Activated CD8-positive, alpha-beta T cell treated with anti-CD3 and anti-CD28 coated beads, Interleukin-2, amount 10 ng/mL, durations not matched to agents 7 days and 5 days (primary cell): ENCODE data around the gene BRIP1. TPM values are rescaled to one million over a fixed set of nuclear protein-coding genes. Genes with fewer than 3 reads are reported as not detected.
A peak's percentile ranks its signal among the peaks of the same experiment; 100 is the strongest.
"Not testable (repeated sequence)": the region's sequence is repeated elsewhere in the genome, so short reads cannot be mapped to it uniquely, and the experiment has no call there.

Experiments
- ATAC-seq: fragments of 150-1000 bp; cut with Tn5 transposase; one replicate; pipeline ENCODE4 v1.10.0; 2021; ENCODE audit warnings: moderate library complexity
- CTCF ChIA-PET: fragments of 350-600 bp; sonication (Branson Sonifier 250); formaldehyde crosslinking; loops from one replicate; lab custom pipeline; 2021; ENCODE audit warnings: antibody characterized with exemption; lab: Charles Lee
- POLR2A ChIA-PET: fragments of 350-600 bp; sonication (Branson Sonifier 250); formaldehyde crosslinking; loops from one replicate; lab custom pipeline; 2021; ENCODE audit warnings: antibody characterized with exemption; lab: Charles Lee
- DNase-seq: peaks from one replicate; pipeline ENCODE4 v3.0.0-alpha.2; 2020
- H3K27ac Mint-ChIP-seq: one replicate; pipeline ENCODE4 v1.8.0; 2021; ENCODE audit warnings: mild to moderate bottlenecking, mixed read lengths
- H3K27me3 Mint-ChIP-seq: one replicate; pipeline ENCODE4 v1.8.0; 2021; ENCODE audit warnings: low read depth, mixed read lengths
- H3K36me3 Mint-ChIP-seq: one replicate; pipeline ENCODE4 v1.8.0; 2021; ENCODE audit warnings: low read depth, mixed read lengths
- H3K4me1 Mint-ChIP-seq: one replicate; pipeline ENCODE4 v1.8.0; 2021; ENCODE audit warnings: low read depth, mixed read lengths
- H3K4me3 Mint-ChIP-seq: one replicate; pipeline ENCODE4 v1.8.0; 2021; ENCODE audit warnings: mild to moderate bottlenecking, mixed read lengths
- H3K9me3 Mint-ChIP-seq: one replicate; pipeline ENCODE4 v1.8.0; 2022; ENCODE audit warnings: mixed read lengths; ENCODE audit not compliant: insufficient read depth
- total RNA-seq, 2 experiments: library from RNA; stranded (reverse); gene quantifications; one replicate each; pipeline ENCODE4 v1.2.3, GENCODE V29; 2021

Gene BRIP1
- total RNA-seq, 2 experiments from 2014 or later, result 24.3 to 25.9 TPM

DNA sequence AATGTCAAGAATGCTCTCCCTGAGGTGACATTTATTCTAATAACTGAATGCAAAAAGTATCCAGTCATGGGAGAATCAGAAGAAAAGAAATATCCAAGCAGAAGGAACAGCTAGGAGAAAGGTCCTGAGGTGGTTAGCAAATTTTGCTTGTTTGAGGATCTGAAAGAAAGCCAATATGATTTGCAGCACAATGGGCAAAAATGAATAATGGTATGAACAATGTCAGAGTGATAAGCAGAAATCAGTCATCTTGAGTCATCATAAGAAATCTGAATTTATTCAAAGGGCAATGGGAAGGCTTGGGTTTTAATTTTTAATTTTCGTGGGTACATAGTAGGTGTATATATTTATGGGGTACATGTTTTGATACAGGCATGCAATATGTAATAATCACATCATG is 68.5 kb downstream of the BRIP1 start:
- CTCF ChIA-PET, result no interaction called here
- peaks cover 57% of the 10 kb centered on the region for H3K36me3 Mint-ChIP-seq
- H3K9me3 Mint-ChIP-seq, result no peaks in the 10 kb centered on the region
- no peak overlapping the region for H3K4me3 Mint-ChIP-seq
- H3K4me1 Mint-ChIP-seq, result no peaks in the 10 kb centered on the region
- no peaks in the 10 kb centered on the region for H3K27me3 Mint-ChIP-seq
- DNase-seq (no peak), ATAC-seq (no peak)
- H3K27ac Mint-ChIP-seq, result no peak overlapping the region
- POLR2A ChIA-PET, result no interaction called here

DNA sequence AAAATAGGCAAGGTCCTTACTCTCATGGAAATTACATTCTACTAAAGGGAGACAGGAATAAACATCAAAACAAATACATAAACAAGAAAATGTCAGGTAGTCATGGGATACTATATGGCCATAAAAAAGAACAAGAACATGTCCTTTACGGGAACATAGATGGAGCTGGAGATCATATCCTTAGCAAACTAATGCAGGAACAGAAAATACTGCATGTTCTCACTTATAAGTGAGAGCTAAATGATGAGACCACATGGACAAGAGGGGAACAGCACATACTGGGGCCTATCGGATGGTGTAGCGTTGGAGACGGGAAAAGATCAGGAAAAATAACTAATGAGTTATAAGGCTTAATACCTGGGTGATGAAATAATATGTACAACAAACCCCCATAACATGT is 69.1 kb downstream of the BRIP1 start:
- Mint-ChIP-seq H3K27me3 (no peaks in the 10 kb centered on the region), H3K36me3 (peaks cover 58% of the 10 kb centered on the region), H3K4me1 (no peaks in the 10 kb centered on the region), H3K27ac (no peak overlapping the region), H3K9me3 (no peaks in the 10 kb centered on the region), H3K4me3 (no peak overlapping the region)
- ATAC-seq (no peak), DNase-seq (no peak)
- CTCF ChIA-PET, result no interaction called here
- POLR2A ChIA-PET, result no interaction called here

DNA sequence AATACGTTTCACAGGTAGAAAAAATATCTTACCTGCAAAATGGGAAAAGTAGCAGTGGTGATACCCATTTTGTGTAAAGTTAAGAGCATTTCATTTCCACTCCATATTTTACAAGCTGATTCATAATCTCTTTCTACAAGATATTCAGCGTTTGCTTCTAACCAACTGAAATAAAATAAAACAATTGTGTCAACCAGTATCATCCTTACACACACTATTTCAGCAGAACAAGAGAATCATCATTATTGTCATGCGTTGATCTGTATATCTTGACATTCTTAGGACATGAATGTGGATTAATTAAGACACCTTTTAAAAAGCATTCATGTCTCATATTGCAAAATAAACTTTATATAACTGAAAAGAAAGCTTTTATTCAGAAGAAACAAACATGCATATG is 69.8 kb downstream of the BRIP1 start:
- POLR2A ChIA-PET, result no interaction called here
- Mint-ChIP-seq H3K4me1 (no peaks in the 10 kb centered on the region), H3K9me3 (no peaks in the 10 kb centered on the region), H3K27me3 (no peaks in the 10 kb centered on the region), H3K4me3 (no peak overlapping the region), H3K27ac (no peak overlapping the region), H3K36me3 (peaks cover 53% of the 10 kb centered on the region)
- no peak for DNase-seq
- CTCF ChIA-PET, result no interaction called here
- ATAC-seq, result no peak

DNA sequence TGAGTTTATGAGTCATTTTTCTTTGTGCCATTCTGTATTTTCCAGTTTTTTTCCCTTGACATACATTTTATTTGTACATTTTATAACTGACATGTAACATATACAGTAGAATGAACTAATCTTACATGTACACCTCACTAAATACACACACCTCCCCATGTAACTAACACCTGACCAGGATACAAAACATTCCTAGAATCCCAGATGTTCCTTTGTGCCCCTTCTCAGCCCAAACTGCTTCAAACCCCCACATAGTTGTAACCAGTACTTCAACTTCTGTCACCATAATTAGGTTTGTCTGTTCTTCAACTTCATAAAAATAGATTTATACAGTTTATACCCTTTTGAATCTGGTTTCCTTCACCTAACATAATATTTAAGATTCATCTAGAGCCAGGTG is 73.5 kb downstream of the BRIP1 start:
- no peaks in the 10 kb centered on the region for H3K9me3 Mint-ChIP-seq
- no peak overlapping the region for H3K27ac Mint-ChIP-seq
- DNase-seq, result no peak
- H3K36me3 Mint-ChIP-seq, result peaks cover 26% of the 10 kb centered on the region
- CTCF ChIA-PET, result no interaction called here
- no peak for ATAC-seq
- no peaks in the 10 kb centered on the region for H3K4me1 Mint-ChIP-seq
- POLR2A ChIA-PET, result no interaction called here
- no peaks in the 10 kb centered on the region for H3K27me3 Mint-ChIP-seq
- no peak overlapping the region for H3K4me3 Mint-ChIP-seq

DNA sequence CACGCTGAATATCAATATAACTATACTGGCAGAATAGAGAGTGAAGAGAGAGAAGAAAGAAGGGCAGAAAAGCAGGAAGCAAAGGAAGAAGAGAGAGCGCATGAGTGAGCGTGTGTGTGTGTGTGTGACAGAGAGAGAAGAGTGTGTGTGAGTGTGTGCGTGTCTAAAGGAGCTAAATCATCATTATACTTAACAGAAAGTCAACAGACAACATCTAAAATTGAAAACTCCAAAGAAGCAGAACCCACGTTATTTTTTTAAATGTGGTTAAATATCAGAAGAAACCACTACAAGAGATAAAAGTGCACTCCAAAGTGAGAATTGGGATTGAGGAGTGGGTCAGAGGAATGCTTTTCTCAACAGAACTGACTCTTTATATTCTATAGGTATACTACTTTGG is 77.2 kb downstream of the BRIP1 start:
- DNase-seq (peak; percentile 28), ATAC-seq (no peak)
- no peaks in the 10 kb centered on the region for H3K27me3 Mint-ChIP-seq
- CTCF ChIA-PET, result no interaction called here
- no peaks in the 10 kb centered on the region for H3K9me3 Mint-ChIP-seq
- no peak overlapping the region for H3K27ac Mint-ChIP-seq
- H3K36me3 Mint-ChIP-seq, result peaks cover 25% of the 10 kb centered on the region
- H3K4me1 Mint-ChIP-seq, result no peaks in the 10 kb centered on the region
- H3K4me3 Mint-ChIP-seq, result no peak overlapping the region
- POLR2A ChIA-PET, result no interaction called here

DNA sequence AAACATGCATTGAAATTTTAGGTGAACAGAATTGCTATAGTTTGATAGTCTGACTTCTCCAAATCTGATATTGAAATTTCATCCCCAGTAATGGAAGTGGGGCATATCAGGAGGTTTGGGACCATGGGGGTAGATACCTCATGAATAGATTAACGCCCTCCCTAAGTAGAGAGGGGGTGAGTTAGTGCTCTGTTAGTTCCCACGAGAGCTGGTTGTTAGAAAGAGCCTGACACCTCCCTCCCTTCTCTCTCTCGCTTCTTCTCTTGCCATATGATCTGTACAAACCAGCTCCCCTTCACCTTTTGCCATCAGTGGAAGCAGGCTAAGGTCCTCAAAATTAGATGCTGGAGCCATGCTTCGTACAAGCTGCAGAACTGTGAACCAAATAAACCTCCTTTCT is 78.8 kb downstream of the BRIP1 start:
- ATAC-seq, result no peak
- POLR2A ChIA-PET, result no interaction called here
- CTCF ChIA-PET, result no interaction called here
- H3K9me3 Mint-ChIP-seq, result no peaks in the 10 kb centered on the region
- H3K27ac Mint-ChIP-seq, result no peak overlapping the region
- no peak for DNase-seq
- H3K4me1 Mint-ChIP-seq, result no peaks in the 10 kb centered on the region
- H3K27me3 Mint-ChIP-seq, result no peaks in the 10 kb centered on the region
- H3K36me3 Mint-ChIP-seq, result peaks cover 23% of the 10 kb centered on the region
- no peak overlapping the region for H3K4me3 Mint-ChIP-seq

DNA sequence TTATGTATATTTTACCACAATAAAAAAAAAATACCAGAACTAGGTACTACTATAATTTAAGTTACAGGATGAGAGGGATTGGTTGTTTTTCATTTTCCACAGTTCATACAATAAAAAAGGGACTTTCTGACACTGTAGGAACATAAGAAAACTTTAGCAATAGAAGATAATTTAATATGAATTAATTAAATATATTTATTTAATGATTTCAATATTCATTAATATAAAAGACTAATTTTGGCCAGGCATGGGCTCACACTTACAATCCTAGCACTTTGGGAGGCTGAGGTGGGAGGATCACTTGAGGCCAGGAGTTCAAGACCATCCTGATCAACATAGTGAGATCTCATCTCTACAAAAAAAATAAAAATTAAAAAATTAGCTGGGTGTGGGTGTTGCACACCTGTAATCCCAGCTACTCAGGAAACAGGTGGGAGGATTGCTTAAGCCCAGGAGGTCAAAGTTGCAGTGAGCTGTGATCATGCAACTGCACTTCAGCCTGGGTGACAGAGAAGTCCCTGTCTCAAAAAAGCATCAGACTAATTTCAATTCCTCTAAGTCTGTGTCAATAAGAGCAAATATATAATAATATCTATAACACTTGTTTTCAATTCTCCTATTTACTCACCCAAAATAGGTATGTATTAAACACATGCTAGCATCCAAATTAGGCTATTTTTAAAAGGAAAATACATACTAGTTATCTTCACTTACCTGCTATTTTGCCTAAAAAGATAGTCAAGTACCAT is 79.6 kb downstream of the BRIP1 start:
- CTCF ChIA-PET, result no interaction called here
- POLR2A ChIA-PET, result no interaction called here

DNA sequence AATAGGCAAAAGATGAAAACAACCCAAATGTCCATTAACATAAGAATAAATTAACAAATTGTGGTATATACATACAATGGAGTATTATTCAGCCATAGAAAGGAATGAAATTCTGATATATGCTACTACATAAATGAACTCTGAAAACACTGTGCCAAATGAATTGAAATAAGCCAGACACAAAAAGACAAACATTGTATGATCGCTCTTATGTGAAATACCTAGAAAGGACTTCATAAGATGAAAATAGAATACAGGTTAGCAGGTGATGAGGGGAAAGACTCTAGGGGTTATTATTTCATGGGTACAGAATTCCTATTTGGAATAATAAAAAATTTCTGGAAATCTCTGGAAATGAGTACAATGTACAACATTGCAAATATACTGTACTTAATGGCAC is 80.2 kb downstream of the BRIP1 start:
- ATAC-seq (no peak), DNase-seq (no peak)
- Mint-ChIP-seq H3K27me3 (no peaks in the 10 kb centered on the region), H3K4me1 (no peaks in the 10 kb centered on the region), H3K27ac (no peak overlapping the region), H3K4me3 (no peak overlapping the region), H3K36me3 (peaks cover 28% of the 10 kb centered on the region), H3K9me3 (no peaks in the 10 kb centered on the region)
- POLR2A ChIA-PET, result no interaction called here
- CTCF ChIA-PET, result no interaction called here

More for the DNA sequence above, 79.6 kb downstream of the BRIP1 start:
- Mint-ChIP-seq H3K4me3 (no peak overlapping the region), H3K36me3 (peaks cover 25% of the 10 kb centered on the region), H3K27ac (no peak overlapping the region), H3K4me1 (no peaks in the 10 kb centered on the region), H3K9me3 (no peaks in the 10 kb centered on the region), H3K27me3 (no peaks in the 10 kb centered on the region)
- no peak for DNase-seq
- no peak for ATAC-seq

DNA sequence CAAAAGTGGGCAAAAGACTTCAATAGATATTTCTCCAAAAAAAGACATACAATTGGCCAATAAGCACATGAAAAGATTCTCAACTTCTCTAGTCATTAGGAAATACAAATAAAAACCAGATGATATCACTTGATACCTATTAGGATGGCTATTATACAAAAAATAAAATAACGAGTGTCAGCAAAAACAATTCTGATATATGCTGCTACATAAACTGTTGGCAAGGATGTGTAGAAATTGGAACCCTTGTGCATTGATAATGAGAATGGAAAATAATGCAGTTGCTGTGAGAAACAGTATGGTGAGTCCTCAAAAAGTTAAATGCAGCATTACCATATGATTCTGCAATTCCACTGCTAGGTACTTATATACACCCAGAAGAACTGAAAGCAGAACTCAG is 80.6 kb downstream of the BRIP1 start:
- H3K4me1 Mint-ChIP-seq, result no peaks in the 10 kb centered on the region
- no peak overlapping the region for H3K4me3 Mint-ChIP-seq
- CTCF ChIA-PET, result no interaction called here
- no peaks in the 10 kb centered on the region for H3K27me3 Mint-ChIP-seq
- DNase-seq (no peak), ATAC-seq (no peak)
- no peaks in the 10 kb centered on the region for H3K9me3 Mint-ChIP-seq
- POLR2A ChIA-PET, result no interaction called here
- H3K36me3 Mint-ChIP-seq, result peaks cover 29% of the 10 kb centered on the region
- H3K27ac Mint-ChIP-seq, result no peak overlapping the region

DNA sequence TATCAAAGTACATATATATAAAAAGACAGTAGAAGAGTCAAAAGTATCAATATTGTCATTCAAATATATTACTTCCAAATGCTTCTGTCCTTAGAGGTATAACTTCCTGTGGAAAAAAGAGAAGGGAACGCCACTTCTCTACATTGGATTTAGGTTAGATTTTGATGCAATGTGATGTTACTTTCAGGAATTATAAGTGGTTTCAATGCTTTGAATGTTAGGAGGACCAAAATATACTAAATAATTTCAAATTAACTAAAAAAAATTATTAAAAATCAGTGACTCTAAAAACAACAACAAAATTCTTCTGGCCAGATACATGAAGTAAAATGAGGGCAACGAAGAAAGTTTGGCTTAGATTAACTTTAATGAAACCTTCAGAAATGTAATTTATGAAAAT is 88.0 kb downstream of the BRIP1 start:
- Mint-ChIP-seq H3K27me3 (no peaks in the 10 kb centered on the region), H3K4me3 (no peak overlapping the region), H3K4me1 (peaks cover 1% of the 10 kb centered on the region), H3K9me3 (peaks cover 16% of the 10 kb centered on the region), H3K36me3 (peaks cover 45% of the 10 kb centered on the region), H3K27ac (no peak overlapping the region)
- ChIA-PET CTCF (no interaction called here), POLR2A (interaction anchor here (0.6 kb wide), 1 partner anchor 12 kb away, joined by 3 read pairs; no protein-coding TSS in a partner anchor)
- ATAC-seq (no peak), DNase-seq (no peak)

DNA sequence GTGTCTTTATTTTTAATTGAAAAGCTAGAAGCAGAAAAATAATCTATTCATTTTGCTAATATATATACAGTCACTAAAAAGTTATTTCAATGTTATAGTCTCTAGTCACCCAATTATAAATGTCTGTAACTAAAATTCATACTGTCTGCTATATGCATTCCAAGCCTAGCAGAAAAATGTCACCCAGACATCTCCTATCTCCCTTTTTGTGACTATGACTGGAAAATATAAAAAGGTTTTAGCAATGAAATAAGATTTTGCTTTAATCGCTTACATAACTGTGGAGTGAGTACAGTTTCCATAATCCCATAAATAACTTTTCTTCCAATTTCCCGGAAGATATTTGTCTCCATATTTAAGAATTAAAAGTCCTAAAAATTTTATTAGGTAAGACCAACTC is 88.6 kb downstream of the BRIP1 start:
- ChIA-PET POLR2A (no interaction called here), CTCF (no interaction called here)
- ATAC-seq (no peak), DNase-seq (no peak)
- no peak overlapping the region for H3K4me3 Mint-ChIP-seq
- peaks cover 1% of the 10 kb centered on the region for H3K4me1 Mint-ChIP-seq
- no peaks in the 10 kb centered on the region for H3K27me3 Mint-ChIP-seq
- peaks cover 20% of the 10 kb centered on the region for H3K9me3 Mint-ChIP-seq
- H3K27ac Mint-ChIP-seq, result no peak overlapping the region
- peaks cover 44% of the 10 kb centered on the region for H3K36me3 Mint-ChIP-seq

DNA sequence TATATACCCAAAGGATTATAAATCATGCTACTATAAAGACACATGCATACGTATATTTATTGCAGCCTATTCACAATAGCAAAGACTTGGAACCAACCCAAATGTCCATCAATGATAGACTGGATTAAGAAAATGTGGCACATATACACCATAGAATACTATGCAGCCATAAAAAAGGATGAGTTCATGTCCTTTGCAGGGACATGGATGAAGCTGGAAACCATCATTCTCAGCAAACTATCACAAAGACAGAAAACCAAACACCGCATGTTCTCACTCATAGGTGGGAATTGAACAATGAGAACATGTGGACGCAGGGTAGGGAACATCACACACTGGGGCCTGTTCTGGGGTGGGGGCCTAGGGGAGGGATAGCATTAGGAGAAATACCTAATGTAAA is 89.2 kb downstream of the BRIP1 start:
- H3K27ac Mint-ChIP-seq, ATAC-seq, DNase-seq, CTCF ChIA-PET, POLR2A ChIA-PET, H3K4me3 Mint-ChIP-seq, H3K4me1 Mint-ChIP-seq, H3K27me3 Mint-ChIP-seq: not testable (repeated sequence)
- H3K36me3 Mint-ChIP-seq, result peaks cover 50% of the 10 kb centered on the region
- H3K9me3 Mint-ChIP-seq, result peaks cover 20% of the 10 kb centered on the region
